DOHH2 (cell line): ENCODE results near the gene MUC6.

Source experiments
- H3F3A ChIP-seq: fragments of 200-600 bp; sonication (generic), shearing (Covaris generic); 2 replicates; pipeline ENCODE4 v1.6.0; 2016; ENCODE audit warnings: antibody characterized with exemption, mild to moderate bottlenecking; ENCODE audit not compliant: control insufficient read depth, insufficient read depth
- H3K27ac ChIP-seq: fragments of 200-600 bp; sonication (generic); 2 replicates; pipeline ENCODE4 v1.5.1; 2014; ENCODE audit warnings: low read depth, mild to moderate bottlenecking, low read length, moderate library complexity
- H3K27me3 ChIP-seq: fragments of 200-600 bp; sonication (generic); 2 replicates; pipeline ENCODE4 v1.6.1; 2014; ENCODE audit warnings: mild to moderate bottlenecking, low read length, mixed read lengths; ENCODE audit not compliant: control insufficient read depth
- H3K36me3 ChIP-seq: fragments of 200-600 bp; sonication (generic); 2 replicates; pipeline ENCODE4 v1.6.1; 2014; ENCODE audit warnings: mild to moderate bottlenecking, low read length, moderate library complexity, mixed read lengths; ENCODE audit not compliant: control insufficient read depth
- H3K4me1 ChIP-seq: fragments of 200-600 bp; sonication (generic); 2 replicates; pipeline ENCODE4 v1.6.1; 2014; ENCODE audit warnings: mild to moderate bottlenecking, low read length, mixed read lengths; ENCODE audit not compliant: control insufficient read depth
- H3K4me2 ChIP-seq: fragments of 200-600 bp; sonication (generic); 2 replicates; pipeline ENCODE4 v1.6.0; 2014; ENCODE audit warnings: mild to moderate bottlenecking, low read length, moderate library complexity
- H3K4me3 ChIP-seq: fragments of 200-600 bp; sonication (generic); 2 replicates; pipeline ENCODE4 v1.5.1; 2014; ENCODE audit warnings: mild to moderate bottlenecking, low read length, mixed read lengths
- H3K79me2 ChIP-seq: fragments of 200-600 bp; sonication (generic); 2 replicates; pipeline ENCODE4 v1.6.1; 2014; ENCODE audit warnings: mild to moderate bottlenecking, low read length, mixed read lengths; ENCODE audit not compliant: control insufficient read depth
- H3K9me2 ChIP-seq: fragments of 200-600 bp; sonication (generic); replicated peaks from 2 replicates; pipeline ENCODE4 v1.6.1; 2014; ENCODE audit warnings: mild to moderate bottlenecking, low read length, mixed read lengths; ENCODE audit not compliant: control insufficient read depth
- H3K9me3 ChIP-seq: fragments of 200-600 bp; sonication (generic); 2 replicates; pipeline ENCODE4 v1.6.1; 2014; ENCODE audit warnings: antibody characterized with exemption, low read length, mixed read lengths; ENCODE audit not compliant: control insufficient read depth, insufficient read depth
- H4K20me1 ChIP-seq: fragments of 200-600 bp; sonication (generic); 2 replicates; pipeline ENCODE4 v1.6.0; 2014; ENCODE audit warnings: low read depth, mild to moderate bottlenecking, antibody characterized with exemption, low read length, moderate library complexity; ENCODE audit not compliant: control insufficient read depth, insufficient read depth
- EZH2phosphoT487 ChIP-seq: fragments of 200-600 bp; sonication (generic); IDR thresholded peaks from 2 replicates; pipeline ENCODE4 v1.6.1; 2017; ENCODE audit warnings: borderline replicate concordance, mild to moderate bottlenecking, antibody characterized with exemption, low read length, moderate library complexity, mixed read lengths
- TF ChIP-seq, protein P1 (sequence below): fragments of 200-600 bp; sonication (generic); IDR thresholded peaks from one replicate; pipeline ENCODE4 v1.5.1; 2014; ENCODE audit warnings: antibody characterized with exemption, mild to moderate bottlenecking, low read depth, low read length; ENCODE audit not compliant: poor library complexity, severe bottlenecking

MUC6 gene

GRCh38 chr11:1012740-1013630 is 23.5 kb downstream of the MUC6 start:
- Histone ChIP-seq H4K20me1 (no peaks in the 10 kb centered on the region), H3K4me3 (no peak overlapping the region), H3F3A (no peaks in the 10 kb centered on the region), H3K79me2 (no peaks in the 10 kb centered on the region), H3K4me1 (no peaks in the 10 kb centered on the region), H3K9me2 (no peaks in the 10 kb centered on the region), H3K27me3 (no peaks in the 10 kb centered on the region), H3K4me2 (no peak overlapping the region), H3K27ac (no peak overlapping the region), H3K36me3 (peaks cover 20% of the 10 kb centered on the region), H3K9me3 (no peaks in the 10 kb centered on the region)
- TF ChIP-seq, protein P1, sequence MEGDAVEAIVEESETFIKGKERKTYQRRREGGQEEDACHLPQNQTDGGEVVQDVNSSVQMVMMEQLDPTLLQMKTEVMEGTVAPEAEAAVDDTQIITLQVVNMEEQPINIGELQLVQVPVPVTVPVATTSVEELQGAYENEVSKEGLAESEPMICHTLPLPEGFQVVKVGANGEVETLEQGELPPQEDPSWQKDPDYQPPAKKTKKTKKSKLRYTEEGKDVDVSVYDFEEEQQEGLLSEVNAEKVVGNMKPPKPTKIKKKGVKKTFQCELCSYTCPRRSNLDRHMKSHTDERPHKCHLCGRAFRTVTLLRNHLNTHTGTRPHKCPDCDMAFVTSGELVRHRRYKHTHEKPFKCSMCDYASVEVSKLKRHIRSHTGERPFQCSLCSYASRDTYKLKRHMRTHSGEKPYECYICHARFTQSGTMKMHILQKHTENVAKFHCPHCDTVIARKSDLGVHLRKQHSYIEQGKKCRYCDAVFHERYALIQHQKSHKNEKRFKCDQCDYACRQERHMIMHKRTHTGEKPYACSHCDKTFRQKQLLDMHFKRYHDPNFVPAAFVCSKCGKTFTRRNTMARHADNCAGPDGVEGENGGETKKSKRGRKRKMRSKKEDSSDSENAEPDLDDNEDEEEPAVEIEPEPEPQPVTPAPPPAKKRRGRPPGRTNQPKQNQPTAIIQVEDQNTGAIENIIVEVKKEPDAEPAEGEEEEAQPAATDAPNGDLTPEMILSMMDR, result no peak
- TF ChIP-seq EZH2phosphoT487, result no peak

- H3K4me2 ChIP-seq, result no peak overlapping the region
- H3K27ac ChIP-seq, result no peak overlapping the region
- H3K9me2 ChIP-seq, result no peaks in the 10 kb centered on the region
- H3F3A ChIP-seq, result no peaks in the 10 kb centered on the region
- H3K36me3 ChIP-seq, result peaks cover 20% of the 10 kb centered on the region
- no peaks in the 10 kb centered on the region for H3K79me2 ChIP-seq
- no peak for TF ChIP-seq EZH2phosphoT487
- TF ChIP-seq, protein P1, result no peak
- no peaks in the 10 kb centered on the region for H3K4me1 ChIP-seq
- H3K27me3 ChIP-seq, result no peaks in the 10 kb centered on the region
- H3K9me3 ChIP-seq, result no peaks in the 10 kb centered on the region
- no peak overlapping the region for H3K4me3 ChIP-seq
- no peaks in the 10 kb centered on the region for H4K20me1 ChIP-seq
These were observed 24.2 kb downstream of the MUC6 start for GRCh38 chr11:1012291-1012690.

DNA sequence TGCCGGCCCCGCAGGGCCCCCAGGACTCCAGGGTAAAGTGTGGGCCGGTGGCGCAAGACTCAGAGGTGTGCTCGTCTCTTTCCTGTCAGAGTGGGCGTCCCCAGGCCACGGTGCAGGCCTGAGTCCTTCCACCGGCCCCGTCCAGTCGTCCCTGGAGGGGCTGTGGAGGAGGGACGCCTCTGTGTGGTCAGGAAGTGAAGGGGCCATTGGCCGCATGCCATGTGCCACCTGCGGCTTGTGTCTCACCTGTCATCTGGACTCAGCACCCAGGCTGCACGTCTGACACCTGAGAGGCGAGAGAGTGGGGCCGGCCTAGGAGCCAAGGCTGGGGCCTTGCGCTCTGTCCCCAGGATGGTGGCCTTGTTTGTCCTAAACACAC is 25.2 kb downstream of the MUC6 start:
- Histone ChIP-seq H3K4me3 (no peak overlapping the region), H3K27me3 (no peaks in the 10 kb centered on the region), H3K4me2 (no peak overlapping the region), H3F3A (no peaks in the 10 kb centered on the region), H3K9me3 (no peaks in the 10 kb centered on the region), H3K9me2 (no peaks in the 10 kb centered on the region), H3K36me3 (peaks cover 20% of the 10 kb centered on the region), H4K20me1 (no peaks in the 10 kb centered on the region), H3K79me2 (no peaks in the 10 kb centered on the region), H3K27ac (no peak overlapping the region), H3K4me1 (no peaks in the 10 kb centered on the region)
- TF ChIP-seq, protein P1, result no peak
- no peak for TF ChIP-seq EZH2phosphoT487
